Measurements from ENCODE around the gene TSGA10IP.
A peak's percentile ranks its signal among the peaks of the same experiment; 100 is the strongest.

The TSGA10IP gene

DNA sequence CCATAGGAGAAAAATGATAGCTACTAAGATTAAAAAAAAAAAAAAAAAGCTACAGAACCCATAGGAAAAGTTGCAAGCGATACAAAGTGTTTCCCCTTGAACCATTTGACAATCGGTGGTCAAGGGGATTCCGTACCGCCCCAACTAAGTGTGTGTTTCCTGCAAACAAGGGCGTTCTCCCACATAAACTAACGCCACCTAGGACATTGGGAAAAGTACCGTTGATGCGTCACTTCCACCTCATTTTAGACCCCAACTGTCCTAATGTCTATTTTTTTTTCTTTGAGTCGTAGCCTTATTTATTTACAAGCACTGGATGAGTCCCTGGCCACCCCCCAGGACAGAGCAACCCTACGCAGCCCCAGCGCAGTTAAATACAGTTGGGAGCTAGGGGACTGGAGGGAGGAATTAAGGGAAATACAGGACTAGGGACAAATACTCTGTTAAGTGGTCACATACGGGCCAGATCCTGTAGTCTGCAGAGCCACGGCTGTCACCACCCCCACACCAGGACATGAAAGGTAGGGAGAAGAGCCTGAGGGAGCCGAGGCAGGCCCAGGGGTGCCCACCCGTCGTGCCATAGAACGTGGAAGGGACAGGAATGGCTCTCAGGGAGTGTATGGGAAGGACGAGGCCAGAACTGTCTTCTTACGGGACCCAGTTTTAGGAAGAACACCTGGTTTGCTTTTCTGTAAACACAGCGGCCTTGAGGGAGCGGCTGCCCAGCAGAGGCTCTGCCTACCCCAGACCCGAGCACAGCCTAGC, 37.7 kb downstream of the TSGA10IP start:
- TF ChIP-seq, protein P1, sequence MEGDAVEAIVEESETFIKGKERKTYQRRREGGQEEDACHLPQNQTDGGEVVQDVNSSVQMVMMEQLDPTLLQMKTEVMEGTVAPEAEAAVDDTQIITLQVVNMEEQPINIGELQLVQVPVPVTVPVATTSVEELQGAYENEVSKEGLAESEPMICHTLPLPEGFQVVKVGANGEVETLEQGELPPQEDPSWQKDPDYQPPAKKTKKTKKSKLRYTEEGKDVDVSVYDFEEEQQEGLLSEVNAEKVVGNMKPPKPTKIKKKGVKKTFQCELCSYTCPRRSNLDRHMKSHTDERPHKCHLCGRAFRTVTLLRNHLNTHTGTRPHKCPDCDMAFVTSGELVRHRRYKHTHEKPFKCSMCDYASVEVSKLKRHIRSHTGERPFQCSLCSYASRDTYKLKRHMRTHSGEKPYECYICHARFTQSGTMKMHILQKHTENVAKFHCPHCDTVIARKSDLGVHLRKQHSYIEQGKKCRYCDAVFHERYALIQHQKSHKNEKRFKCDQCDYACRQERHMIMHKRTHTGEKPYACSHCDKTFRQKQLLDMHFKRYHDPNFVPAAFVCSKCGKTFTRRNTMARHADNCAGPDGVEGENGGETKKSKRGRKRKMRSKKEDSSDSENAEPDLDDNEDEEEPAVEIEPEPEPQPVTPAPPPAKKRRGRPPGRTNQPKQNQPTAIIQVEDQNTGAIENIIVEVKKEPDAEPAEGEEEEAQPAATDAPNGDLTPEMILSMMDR (IDR thresholded peaks at IDR 0.05; ENCODE audit: unreplicated experiment in 3 of 3), result no peak
- Mint-ChIP-seq H3K9me3 (no peaks in the 10 kb centered on the region), H3K27me3 (ENCODE audit: low read depth) (no peaks in the 10 kb centered on the region), H3K4me1 (no peaks in the 10 kb centered on the region), H3K36me3 (ENCODE audit: low read depth) (peaks cover 11% of the 10 kb centered on the region), H3K27ac (no peak overlapping the region), H3K4me3 (no peak overlapping the region)

DNA sequence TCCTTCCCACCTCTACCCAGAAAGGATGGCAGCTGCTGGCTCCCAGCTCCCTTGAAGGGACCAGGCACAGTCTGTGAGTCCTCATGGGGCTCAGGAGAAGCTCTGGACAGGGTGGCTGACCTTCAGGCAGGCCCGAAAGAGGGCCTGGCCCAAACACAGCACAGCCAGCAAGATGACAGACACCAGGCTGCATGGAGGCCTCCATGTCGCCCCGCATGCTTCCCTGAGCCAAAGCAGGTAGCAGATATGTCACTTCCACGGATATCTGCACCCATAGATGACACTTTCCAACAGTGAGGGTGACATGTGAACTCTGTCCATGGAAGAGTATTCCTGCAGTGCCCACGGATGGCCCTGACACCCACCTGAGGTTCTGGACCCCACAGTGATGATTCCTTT, 38.3 kb downstream of the TSGA10IP start:
- H3K4me3 Mint-ChIP-seq, result no peak overlapping the region
- no peaks in the 10 kb centered on the region for H3K4me1 Mint-ChIP-seq
- no peaks in the 10 kb centered on the region for H3K9me3 Mint-ChIP-seq
- peaks cover 11% of the 10 kb centered on the region for H3K36me3 Mint-ChIP-seq (ENCODE audit: low read depth)
- TF ChIP-seq, protein P1 (IDR thresholded peaks at IDR 0.05; ENCODE audit: unreplicated experiment in 3 of 3), result no peak
- H3K27me3 Mint-ChIP-seq (ENCODE audit: low read depth), result no peaks in the 10 kb centered on the region
- no peak overlapping the region for H3K27ac Mint-ChIP-seq

DNA sequence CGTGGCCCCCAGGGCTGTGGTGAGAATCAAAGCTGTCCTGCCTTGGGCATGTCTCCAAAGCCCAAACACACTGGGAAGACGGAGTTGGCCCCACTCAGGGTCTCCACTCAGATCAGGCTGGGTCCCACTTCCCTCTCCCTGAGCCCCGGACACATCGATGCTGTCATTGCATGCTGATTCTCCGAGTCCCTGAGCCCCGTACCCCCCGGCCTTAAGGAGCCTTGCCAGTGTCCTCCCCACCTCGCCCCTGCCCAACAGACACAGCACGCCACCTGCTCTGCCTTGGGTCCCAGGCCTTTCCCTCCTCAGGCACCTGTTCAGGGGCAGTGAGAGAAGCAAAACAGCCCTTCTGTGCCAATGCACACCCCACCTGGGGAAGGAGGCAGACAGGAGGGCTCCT, 42.1 kb downstream of the TSGA10IP start:
- no peaks in the 10 kb centered on the region for H3K4me1 Mint-ChIP-seq
- H3K4me3 Mint-ChIP-seq, result no peak overlapping the region
- H3K36me3 Mint-ChIP-seq (ENCODE audit: low read depth), result peaks cover 10% of the 10 kb centered on the region
- no peaks in the 10 kb centered on the region for H3K9me3 Mint-ChIP-seq
- TF ChIP-seq, protein P1 (IDR thresholded peaks at IDR 0.05; ENCODE audit: unreplicated experiment in 3 of 3), result no peak
- no peaks in the 10 kb centered on the region for H3K27me3 Mint-ChIP-seq (ENCODE audit: low read depth)
- H3K27ac Mint-ChIP-seq, result no peak overlapping the region

DNA sequence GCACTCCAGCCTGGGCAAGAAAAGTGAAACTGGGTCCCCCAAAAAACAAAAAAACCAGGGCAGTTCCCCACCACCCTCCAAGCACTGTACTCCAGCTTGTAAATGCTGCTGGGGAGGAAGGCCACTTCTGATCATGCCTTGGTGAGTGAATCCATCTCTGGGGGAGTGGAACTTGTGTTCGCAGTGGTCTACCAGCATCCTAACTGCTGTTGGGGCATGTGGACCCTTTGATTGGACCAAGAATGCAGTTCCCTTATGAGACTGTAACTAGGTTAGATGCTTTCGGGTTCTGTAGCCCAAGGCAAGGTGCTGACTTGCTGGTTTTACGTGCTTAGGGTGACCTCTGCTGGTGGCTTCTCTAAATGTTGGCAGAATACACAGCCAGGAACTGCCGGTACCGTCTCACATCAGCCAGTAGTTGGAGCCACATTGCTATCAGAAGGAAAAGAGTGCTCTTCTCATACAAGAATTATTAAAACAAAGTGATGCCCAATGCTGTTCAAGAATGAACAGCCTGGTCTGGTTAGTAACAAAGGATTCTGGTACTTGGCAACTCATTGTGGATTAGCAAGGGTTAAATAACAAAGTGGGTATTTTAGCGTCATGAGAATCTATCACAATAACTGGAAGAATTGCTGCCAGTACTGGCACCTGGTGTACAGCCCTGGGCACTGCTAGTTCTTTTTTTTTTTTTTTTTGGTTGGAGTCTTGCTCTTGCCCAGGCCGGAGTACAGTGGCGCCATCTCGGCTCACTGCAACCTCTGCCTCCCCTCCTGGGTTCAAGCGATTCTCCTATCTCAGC, 43.7 kb downstream of the TSGA10IP start:
- H3K27me3 Mint-ChIP-seq (ENCODE audit: low read depth), result no peaks in the 10 kb centered on the region
- no peak overlapping the region for H3K4me3 Mint-ChIP-seq
- H3K9me3 Mint-ChIP-seq, result no peaks in the 10 kb centered on the region
- H3K27ac Mint-ChIP-seq, result peak overlapping the region; percentile 5 to 40 (median 36)
- TF ChIP-seq, protein P1 (IDR thresholded peaks at IDR 0.05; ENCODE audit: unreplicated experiment in 3 of 3), result peak; percentile 94 to 99 (median 96)
- H3K36me3 Mint-ChIP-seq (ENCODE audit: low read depth), result peaks cover 15% of the 10 kb centered on the region
- H3K4me1 Mint-ChIP-seq, result no peaks in the 10 kb centered on the region

DNA sequence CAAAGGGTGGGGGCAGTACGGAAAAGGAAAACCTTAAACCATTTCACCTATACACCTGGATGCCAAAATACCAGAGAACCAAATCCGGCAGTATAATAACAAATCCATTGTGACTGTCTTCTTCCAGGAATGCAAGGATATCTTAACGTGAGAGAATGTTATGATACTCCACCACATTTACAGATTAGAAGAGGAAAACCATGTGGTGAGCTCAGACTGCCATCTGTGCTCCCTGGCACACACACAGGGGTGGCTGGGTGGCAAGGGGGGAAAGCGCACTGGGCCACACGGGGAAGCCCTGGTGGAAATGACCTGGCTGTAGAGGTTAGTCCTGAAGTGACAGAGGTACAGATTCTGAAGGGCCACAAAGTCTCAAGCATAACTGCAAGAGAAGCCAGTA, 46.8 kb downstream of the TSGA10IP start:
- no peaks in the 10 kb centered on the region for H3K9me3 Mint-ChIP-seq
- H3K4me3 Mint-ChIP-seq, result no peak overlapping the region
- peaks cover 27% of the 10 kb centered on the region for H3K36me3 Mint-ChIP-seq (ENCODE audit: low read depth)
- no peaks in the 10 kb centered on the region for H3K4me1 Mint-ChIP-seq
- no peak overlapping the region for H3K27ac Mint-ChIP-seq
- H3K27me3 Mint-ChIP-seq (ENCODE audit: low read depth), result no peaks in the 10 kb centered on the region
- TF ChIP-seq, protein P1 (IDR thresholded peaks at IDR 0.05; ENCODE audit: unreplicated experiment in 3 of 3), result no peak
